ENCODE data around the gene AFF1. TPM values are rescaled to one million over a fixed set of nuclear protein-coding genes. Genes with fewer than 3 reads are reported as not detected.

The AFF1 gene
- total and polyA plus RNA-seq, 2 experiments from 2014 or later = 31.9 to 38.7 TPM

- Histone ChIP-seq H3K4me1 (ENCODE audit: insufficient read depth) (peaks cover 14% of the 10 kb centered on the region), H3K27me3 (no peaks in the 10 kb centered on the region), H3K9me3 (ENCODE audit: low read depth) (no peaks in the 10 kb centered on the region), H3K9me2 (replicated peaks; ENCODE audit: insufficient read depth) (no peaks in the 10 kb centered on the region), H3K27ac (peak overlapping the region; percentile 70), H4K20me1 (ENCODE audit: insufficient read depth, poor library complexity, severe bottlenecking) (no peaks in the 10 kb centered on the region), H3K36me3 (replicated peaks; ENCODE audit: insufficient read depth, low read depth) (no peaks in the 10 kb centered on the region), H3K79me2 (peaks cover 60% of the 10 kb centered on the region), H3K4me2 (peak overlapping the region; percentile 43), H2AFZ (no peak overlapping the region), H3K4me3 (no peak overlapping the region)
- DNase-seq (ENCODE audit: low spot score) = peak; percentile 69
- TF ChIP-seq EZH2 (IDR thresholded peaks at IDR 0.05; ENCODE audit: borderline replicate concordance) (no peak), CTCF (IDR thresholded peaks at IDR 0.05; ENCODE audit: poor library complexity) (no peak)
- WGBS (ENCODE audit: low lambda C conversion rate, missing lambda C conversion rate) = 80% methylated on average over 18 of the region's 18 CpGs
Measured at GRCh38 chr4:87120411-87121162, 185.8 kb downstream of the AFF1 start.

- no peak overlapping the region for H2AFZ ChIP-seq
- H3K36me3 ChIP-seq (replicated peaks; ENCODE audit: insufficient read depth, low read depth) = no peaks in the 10 kb centered on the region
- H3K27ac ChIP-seq = peak overlapping the region; percentile 70
- no peaks in the 10 kb centered on the region for H3K9me3 ChIP-seq (ENCODE audit: low read depth)
- H3K79me2 ChIP-seq = peaks cover 54% of the 10 kb centered on the region
- H3K9me2 ChIP-seq (replicated peaks; ENCODE audit: insufficient read depth) = no peaks in the 10 kb centered on the region
- H3K4me3 ChIP-seq = no peak overlapping the region
- TF ChIP-seq CTCF (IDR thresholded peaks at IDR 0.05; ENCODE audit: poor library complexity) = no peak
- no peak for TF ChIP-seq EZH2phosphoT487 (IDR thresholded peaks at IDR 0.05; ENCODE audit: low read depth, severe bottlenecking, unreplicated experiment)
- no peak for TF ChIP-seq EZH2 (IDR thresholded peaks at IDR 0.05; ENCODE audit: borderline replicate concordance)
- peaks cover 14% of the 10 kb centered on the region for H3K4me1 ChIP-seq (ENCODE audit: insufficient read depth)
- H3K4me2 ChIP-seq = peak overlapping the region; percentile 43
- H3K27me3 ChIP-seq = no peaks in the 10 kb centered on the region
- 91% methylated on average over 4 of the region's 4 CpGs for WGBS (ENCODE audit: low lambda C conversion rate, missing lambda C conversion rate)
- no peaks in the 10 kb centered on the region for H4K20me1 ChIP-seq (ENCODE audit: insufficient read depth, poor library complexity, severe bottlenecking)
- DNase-seq (ENCODE audit: low spot score) = no peak
Measured at GRCh38 chr4:87121341-87122065, 186.7 kb downstream of the AFF1 start.

GRCh38 chr4:87122252-87122651, 187.4 kb downstream of the AFF1 start:
- no peak overlapping the region for H3K4me2 ChIP-seq
- no peak overlapping the region for H3K4me3 ChIP-seq
- TF ChIP-seq EZH2phosphoT487 (IDR thresholded peaks at IDR 0.05; ENCODE audit: low read depth, severe bottlenecking, unreplicated experiment) = no peak
- TF ChIP-seq EZH2 (IDR thresholded peaks at IDR 0.05; ENCODE audit: borderline replicate concordance) = no peak
- TF ChIP-seq CTCF (IDR thresholded peaks at IDR 0.05; ENCODE audit: poor library complexity) = no peak
- H2AFZ ChIP-seq = no peak overlapping the region
- no peaks in the 10 kb centered on the region for H3K9me3 ChIP-seq (ENCODE audit: low read depth)
- H4K20me1 ChIP-seq (ENCODE audit: insufficient read depth, poor library complexity, severe bottlenecking) = no peaks in the 10 kb centered on the region
- H3K27ac ChIP-seq = no peak overlapping the region
- 91% methylated on average over 4 of the region's 4 CpGs for WGBS (ENCODE audit: low lambda C conversion rate, missing lambda C conversion rate)
- no peak for DNase-seq (ENCODE audit: low spot score)
- H3K79me2 ChIP-seq = peaks cover 54% of the 10 kb centered on the region
- H3K9me2 ChIP-seq (replicated peaks; ENCODE audit: insufficient read depth) = no peaks in the 10 kb centered on the region
- H3K36me3 ChIP-seq (replicated peaks; ENCODE audit: insufficient read depth, low read depth) = no peaks in the 10 kb centered on the region
- H3K27me3 ChIP-seq = no peaks in the 10 kb centered on the region
- peaks cover 14% of the 10 kb centered on the region for H3K4me1 ChIP-seq (ENCODE audit: insufficient read depth)
